Hematopoietic multipotent progenitor cell treated with erythropoietin and hydrocortisone succinate and interleukin-3 and kit ligand, for 4 days (in vitro differentiated cells): ENCODE results near the gene CLCN3.
"Not testable (repeated sequence)": the region's sequence is repeated elsewhere in the genome, so short reads cannot be mapped to it uniquely, and the experiment has no call there.

Experiments used
- DNase-seq: peaks from one replicate; pipeline ENCODE4 v3.0.0-alpha.2; 2015

CLCN3 gene

GRCh38 chr4:169619958-169620879 lies at the start of gene CLCN3:
TSS of gene CLCN3 (plus strand) at chr4:169620578. CDS start at chr4:169635929, 15,351 bp downstream.
- peak; percentile 99 for DNase-seq

GRCh38 chr4:169571012-169571411 lies 49.4 kb upstream of the CLCN3 start:
- not testable (repeated sequence) for DNase-seq

DNA sequence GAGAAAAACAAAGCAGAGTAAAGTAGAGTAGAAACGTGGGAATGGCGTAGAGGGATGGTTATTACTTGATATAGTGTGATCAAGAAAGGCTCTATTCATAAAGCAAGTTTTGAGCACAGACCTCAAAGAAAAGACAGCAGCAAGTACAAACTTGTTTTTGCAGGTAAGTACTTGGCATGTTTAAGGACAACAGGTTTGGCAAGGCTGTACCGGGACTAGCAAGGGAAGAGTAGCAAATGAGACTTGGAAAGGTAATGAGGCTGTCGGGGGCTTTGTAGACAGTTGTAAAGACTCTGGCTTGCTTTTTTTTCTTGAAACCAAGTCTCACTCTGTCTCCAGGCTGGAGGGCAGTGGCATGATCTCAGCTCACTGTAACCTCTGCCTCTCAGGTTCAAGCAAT lies 48.9 kb upstream of the CLCN3 start:
- DNase-seq: no peak

DNA sequence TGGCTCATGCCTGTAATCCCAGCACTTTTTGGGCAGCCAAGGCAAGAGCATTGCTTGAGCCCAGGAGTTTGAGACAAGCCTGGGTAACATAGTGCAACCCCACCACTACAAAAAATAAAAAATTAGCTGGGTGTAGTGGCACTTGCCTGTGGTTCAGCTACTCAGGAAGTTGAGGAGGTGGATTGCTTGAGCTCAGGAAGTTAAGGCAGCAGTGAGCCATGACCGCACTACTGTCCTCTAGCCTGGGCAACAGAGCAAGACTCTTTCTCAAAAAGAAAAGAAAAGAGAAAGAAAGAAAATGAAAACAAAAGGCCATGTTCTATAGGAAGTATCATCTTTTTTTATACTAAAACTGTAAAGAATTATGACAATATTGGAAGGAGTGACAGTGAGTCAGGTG lies 46.5 kb upstream of the CLCN3 start:
- DNase-seq: no peak

GRCh38 chr4:169582203-169582602 lies 38.2 kb upstream of the CLCN3 start:
- DNase-seq: no peak

DNA sequence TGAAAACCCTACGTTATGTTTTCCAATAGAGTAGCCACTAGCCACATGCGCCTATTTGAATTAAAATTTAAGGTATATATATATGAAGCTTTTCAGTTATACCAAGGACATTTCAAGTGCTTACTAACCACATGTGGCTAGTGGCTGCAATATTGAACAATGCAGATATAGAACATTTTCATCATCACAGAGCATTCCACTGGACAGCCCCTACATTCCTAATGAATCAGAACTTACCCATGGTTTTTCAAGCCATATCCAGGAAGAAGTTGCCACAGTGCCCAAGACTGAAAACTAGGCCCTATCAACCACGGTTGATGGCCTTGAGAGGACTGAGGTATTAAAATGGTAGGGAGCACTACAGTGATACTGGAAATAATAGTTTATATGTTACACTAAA lies 37.7 kb upstream of the CLCN3 start:
- no peak for DNase-seq

GRCh38 chr4:169583563-169583962 lies 36.8 kb upstream of the CLCN3 start:
- no peak for DNase-seq

DNA sequence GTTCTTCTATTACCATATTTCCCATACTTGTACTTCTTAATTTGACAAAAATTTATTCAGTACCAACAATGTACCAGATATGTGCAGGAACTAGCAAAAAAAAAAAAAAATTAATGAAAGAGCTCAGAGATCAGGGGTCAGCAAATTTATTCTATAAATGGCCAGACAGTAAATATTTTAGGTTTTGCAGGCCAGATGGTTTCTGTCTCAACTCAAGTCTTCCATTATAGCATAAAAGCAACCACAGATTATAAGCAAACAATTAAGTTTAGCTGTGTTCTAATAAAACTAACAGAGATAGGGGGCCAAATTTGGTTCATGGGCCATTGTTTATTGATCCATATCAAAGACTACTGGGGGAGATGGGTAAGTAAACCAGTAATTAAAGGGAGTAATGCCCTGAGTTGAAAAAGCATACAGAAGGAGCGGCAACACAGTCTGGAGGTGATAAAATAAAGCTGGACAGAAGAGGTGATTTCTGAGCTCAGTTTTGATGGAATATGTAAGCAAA lies 27.3 kb upstream of the CLCN3 start:
- DNase-seq: no peak

GRCh38 chr4:169594560-169595195 lies 25.7 kb upstream of the CLCN3 start:
- DNase-seq: no peak

GRCh38 chr4:169601016-169601771 lies 19.2 kb upstream of the CLCN3 start:
- DNase-seq: no peak

DNA sequence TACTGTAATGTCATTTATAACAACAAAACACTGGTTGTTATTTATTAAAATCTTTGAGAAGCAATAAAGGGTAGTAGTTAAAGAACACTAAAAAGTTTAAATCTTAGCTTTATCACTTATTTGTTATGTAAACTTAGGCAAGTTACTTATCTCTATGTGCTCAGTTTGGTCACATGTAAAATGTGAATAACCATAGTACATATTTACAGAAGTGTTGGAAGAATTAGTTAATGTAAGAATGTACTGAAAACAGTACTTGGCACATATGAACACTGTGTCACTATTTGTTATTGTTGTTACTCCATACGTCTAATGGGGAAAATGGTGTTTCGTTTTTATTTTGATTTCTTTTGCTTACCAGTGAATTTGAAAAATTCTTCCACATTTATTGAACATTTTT lies 17.1 kb upstream of the CLCN3 start:
- no peak for DNase-seq

DNA sequence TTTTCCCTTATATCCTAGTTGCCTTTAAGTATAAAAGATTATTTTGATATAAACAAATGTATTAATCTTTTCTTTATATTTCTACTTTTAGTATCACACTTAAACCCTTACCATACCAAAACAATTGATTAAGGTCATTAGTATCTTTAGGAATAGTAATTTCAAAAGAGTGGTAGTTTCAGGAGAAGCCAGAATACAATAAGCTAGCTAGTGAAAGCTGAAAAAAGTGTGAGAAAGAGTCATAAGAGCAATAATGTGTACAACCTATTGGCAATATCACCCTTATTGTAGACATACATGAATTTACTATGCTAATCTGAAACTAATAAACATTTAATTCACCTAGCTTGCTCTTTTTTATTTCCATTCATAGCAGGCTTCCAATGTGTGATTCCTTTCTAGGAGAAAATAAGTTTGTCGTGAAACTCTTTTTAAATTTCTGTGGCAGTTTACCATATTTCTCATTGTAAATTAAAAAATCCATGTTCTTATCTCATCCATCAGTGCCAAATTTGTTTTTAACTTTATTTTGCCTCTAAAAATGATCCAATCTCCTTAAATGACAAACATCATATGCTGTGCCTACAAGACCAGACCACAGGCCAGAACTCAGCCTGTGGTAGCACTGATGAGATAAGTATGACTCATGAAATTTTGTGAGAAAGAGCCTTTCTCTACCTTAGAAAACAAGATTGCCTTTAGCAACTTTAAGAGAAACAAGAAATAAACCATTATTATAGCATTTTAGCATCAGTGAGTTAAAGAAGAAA lies 16.1 kb upstream of the CLCN3 start:
- DNase-seq: peak; percentile 90

GRCh38 chr4:169604903-169605331 lies 15.5 kb upstream of the CLCN3 start:
- no peak for DNase-seq

DNA sequence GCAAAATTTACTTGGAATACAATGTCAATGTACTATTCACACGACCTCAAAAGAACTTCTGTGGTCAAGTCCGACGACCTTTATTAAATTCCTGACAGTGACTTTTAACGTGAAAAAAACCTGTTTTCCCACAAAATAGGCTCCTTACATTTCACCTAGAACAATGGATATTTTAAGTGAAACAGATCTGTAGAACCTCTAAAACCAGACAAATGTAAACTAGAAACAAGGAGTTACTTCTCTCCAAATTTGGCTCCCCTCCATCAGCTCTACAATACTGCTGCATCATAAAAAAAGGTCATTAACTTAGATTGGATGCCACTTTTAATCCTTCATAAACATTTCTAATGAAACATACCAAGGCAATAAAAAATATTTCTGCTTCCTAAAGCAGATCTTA lies 9.2 kb upstream of the CLCN3 start:
- DNase-seq: peak; percentile 15

DNA sequence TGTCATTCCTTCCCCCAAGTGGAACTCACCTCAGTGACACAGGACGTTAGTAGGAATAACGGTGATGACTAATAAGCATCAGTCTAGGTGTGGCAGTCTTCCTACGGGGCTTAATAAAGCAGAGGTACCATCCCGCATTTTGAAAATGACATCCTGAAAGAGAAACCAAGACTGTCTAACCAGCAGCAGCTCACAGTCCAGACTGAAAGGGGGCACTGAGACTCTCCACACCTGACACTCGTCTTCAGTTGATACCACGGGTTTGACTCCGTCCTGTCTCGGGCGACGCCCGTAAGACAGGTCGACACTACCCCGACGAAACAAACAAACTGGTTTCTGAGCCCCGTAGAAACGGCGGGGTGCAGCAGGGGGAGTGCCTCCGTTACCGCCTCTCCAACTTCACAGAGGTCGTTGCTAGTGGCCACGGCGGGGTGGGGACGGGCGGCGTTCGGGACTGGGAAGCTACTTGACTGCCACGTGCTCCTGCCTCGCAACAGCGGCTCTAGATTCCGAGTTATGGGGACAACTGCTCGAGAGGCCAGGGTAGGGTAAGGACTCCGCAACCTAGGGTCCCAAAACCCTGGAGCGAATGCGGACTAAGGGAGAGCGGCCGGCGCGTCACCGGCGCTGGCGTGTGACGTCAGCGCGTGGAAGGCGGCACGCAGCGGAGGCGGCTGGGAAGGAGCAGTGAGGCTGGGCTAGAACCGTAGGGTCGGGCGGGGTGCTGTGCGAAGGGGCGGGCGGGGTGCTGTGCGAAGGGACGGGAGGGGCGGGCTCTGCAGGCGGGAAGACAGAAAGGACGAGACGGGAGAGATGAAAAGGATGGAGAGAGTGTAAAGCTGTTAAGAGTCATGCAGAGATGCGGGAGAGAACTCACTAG lies 8.1 kb upstream of the CLCN3 start, which contains the start of gene NEK1:
TSS of gene NEK1 (minus strand) at position 593 of the 880 bp plus-strand sequence. CDS start 9,953 bp downstream, outside the sequence.
- peak; percentile 96 for DNase-seq

GRCh38 chr4:169612871-169613859 lies 7.2 kb upstream of the CLCN3 start:
- peak; percentile 90 for DNase-seq

- DNase-seq: no peak
Measured at GRCh38 chr4:169615467-169616106, 4.8 kb upstream of the CLCN3 start.

GRCh38 chr4:169616846-169617245 lies 3.5 kb upstream of the CLCN3 start:
- DNase-seq: no peak

DNA sequence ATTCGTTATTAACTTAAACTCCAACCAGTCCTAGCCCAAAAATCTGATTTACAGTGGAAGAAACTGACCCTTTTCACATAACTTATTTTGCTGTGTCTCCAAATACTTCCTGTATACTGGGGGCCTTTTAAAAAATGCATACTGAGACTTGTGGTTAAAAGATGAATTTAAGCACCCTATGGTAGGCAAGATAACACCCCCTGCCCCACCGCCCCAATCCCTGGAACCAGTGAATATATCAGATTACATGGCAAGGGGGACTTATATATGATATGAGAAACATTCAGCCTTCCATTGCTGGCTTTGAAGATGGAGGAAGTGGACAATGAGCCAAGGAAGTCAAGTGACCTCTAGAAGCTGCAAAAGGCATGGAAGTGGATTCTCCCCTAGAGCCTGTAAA lies 3.1 kb upstream of the CLCN3 start:
- peak; percentile 58 for DNase-seq
